HepG2 (cell line): ENCODE data around the gene RBBP8NL. TPM values are rescaled to one million over a fixed set of nuclear protein-coding genes. Genes with fewer than 3 reads are reported as not detected.
A peak's percentile ranks its signal among the peaks of the same experiment; 100 is the strongest.

Source experiments
- ARNT2 ChIP-seq: sonication (generic); formaldehyde crosslinking; IDR thresholded peaks from 2 replicates; pipeline ENCODE4 v1.8.0; 2022; ENCODE audit warnings: mild to moderate bottlenecking, low read depth, missing genetic modification reagents, moderate library complexity
- HMG20B ChIP-seq: conservative IDR thresholded peaks from 2 replicates; pipeline ENCODE4 v1.6.1; 2016; ENCODE audit warnings: missing genetic modification reagents, missing compliant biosample characterization
- IKZF4 ChIP-seq: sonication (generic); formaldehyde crosslinking; IDR thresholded peaks from 2 replicates; pipeline ENCODE4 v1.5.1; 2020; ENCODE audit warnings: borderline replicate concordance, mild to moderate bottlenecking, low read depth, missing genetic modification reagents; ENCODE audit errors: not compliant biosample characterization
- KLF13 ChIP-seq: sonication (generic); formaldehyde crosslinking; IDR thresholded peaks from 2 replicates; pipeline ENCODE4 v1.4.0; 2020; ENCODE audit warnings: mild to moderate bottlenecking, missing genetic modification reagents
- KLF9 ChIP-seq: IDR thresholded peaks from 2 replicates; pipeline ENCODE4 v1.6.1; 2016; ENCODE audit warnings: low read depth
- MEF2D ChIP-seq: sonication (generic); formaldehyde crosslinking; IDR thresholded peaks from 2 replicates; pipeline ENCODE4 v1.5.1; 2020; ENCODE audit warnings: mild to moderate bottlenecking, missing genetic modification reagents
- MLLT10 ChIP-seq: sonication (generic); formaldehyde crosslinking; IDR thresholded peaks from 2 replicates; pipeline ENCODE4 v1.4.0; 2020; ENCODE audit warnings: missing genetic modification reagents
- MTA1 ChIP-seq: sonication (generic); formaldehyde crosslinking; IDR thresholded peaks from 2 replicates; pipeline ENCODE4 v1.4.0; 2020; ENCODE audit warnings: missing genetic modification reagents, mild to moderate bottlenecking, borderline replicate concordance
- NBN ChIP-seq: fragments of 450-650 bp; conservative IDR thresholded peaks from 2 replicates; pipeline ENCODE4 v1.6.1; 2017
- NFKBIZ ChIP-seq: IDR thresholded peaks from 2 replicates; pipeline ENCODE4 v1.6.1; 2018; ENCODE audit warnings: missing genetic modification reagents, missing compliant biosample characterization
- RARG ChIP-seq: sonication (generic); formaldehyde crosslinking; IDR thresholded peaks from 2 replicates; pipeline ENCODE4 v1.4.0; 2020; ENCODE audit warnings: low read depth, mild to moderate bottlenecking, missing genetic modification reagents
- SETDB1 ChIP-seq: sonication (generic); formaldehyde crosslinking; IDR thresholded peaks from 2 replicates; pipeline ENCODE4 v1.5.1; 2020; ENCODE audit warnings: missing genetic modification reagents, mild to moderate bottlenecking, borderline replicate concordance
- SMAD3 ChIP-seq: sonication (generic); formaldehyde crosslinking; IDR thresholded peaks from 2 replicates; pipeline ENCODE4 v1.4.0; 2020; ENCODE audit warnings: missing genetic modification reagents
- SP4 ChIP-seq: sonication (generic); formaldehyde crosslinking; IDR thresholded peaks from 2 replicates; pipeline ENCODE4 v1.8.1; 2023; ENCODE audit warnings: mild to moderate bottlenecking, missing genetic modification reagents
- TRIM24 ChIP-seq: sonication (generic); formaldehyde crosslinking; IDR thresholded peaks from 2 replicates; pipeline ENCODE4 v1.8.0; 2022; ENCODE audit warnings: mild to moderate bottlenecking, missing genetic modification reagents
- U2AF1 ChIP-seq: fragments of 200-400 bp; formaldehyde crosslinking; optimal IDR thresholded peaks from 2 replicates; pipeline ENCODE3; 2017; ENCODE audit warnings: mild to moderate bottlenecking, low read depth, low read length
- ZBTB20 ChIP-seq: sonication (generic); formaldehyde crosslinking; IDR thresholded peaks from 2 replicates; pipeline ENCODE4 v1.8.1; 2023; ENCODE audit warnings: missing genetic modification reagents, low read depth, mild to moderate bottlenecking, borderline replicate concordance
- ZFP1 ChIP-seq: IDR thresholded peaks from 2 replicates; pipeline ENCODE4 v1.6.1; 2016
- ZFYVE20 ChIP-seq: sonication (generic); formaldehyde crosslinking; IDR thresholded peaks from 2 replicates; pipeline ENCODE4 v1.8.0; 2023; ENCODE audit warnings: low read depth, mild to moderate bottlenecking, moderate library complexity, missing genetic modification reagents, borderline replicate concordance
- ZNF17 ChIP-seq: sonication (generic); formaldehyde crosslinking; IDR thresholded peaks from 2 replicates; pipeline ENCODE4 v1.5.0; 2020; ENCODE audit warnings: mild to moderate bottlenecking, missing genetic modification reagents
- ZNF207 ChIP-seq: fragments of 450-650 bp; IDR thresholded peaks from 2 replicates; pipeline ENCODE4 v1.6.1; 2016; ENCODE audit warnings: antibody characterized with exemption, borderline replicate concordance
- ZNF235 ChIP-seq: sonication (generic); formaldehyde crosslinking; IDR thresholded peaks from 2 replicates; pipeline ENCODE4 v1.8.1; 2023; ENCODE audit warnings: mild to moderate bottlenecking, missing genetic modification reagents, borderline replicate concordance
- ZNF431 ChIP-seq: sonication (generic); formaldehyde crosslinking; IDR thresholded peaks from 2 replicates; pipeline ENCODE4 v1.9.0; 2022; ENCODE audit warnings: missing genetic modification reagents, low read depth, mild to moderate bottlenecking, borderline replicate concordance
- ZNF672 ChIP-seq: sonication (generic); formaldehyde crosslinking; IDR thresholded peaks from 2 replicates; pipeline ENCODE4 v1.8.1; 2022; ENCODE audit warnings: missing genetic modification reagents
- ZNF776 ChIP-seq: sonication (generic); formaldehyde crosslinking; IDR thresholded peaks from 2 replicates; pipeline ENCODE4 v1.4.0; 2020; ENCODE audit warnings: mild to moderate bottlenecking, missing genetic modification reagents
- ZSCAN22 ChIP-seq: sonication (generic); formaldehyde crosslinking; IDR thresholded peaks from 2 replicates; pipeline ENCODE4 v1.4.0; 2020; ENCODE audit warnings: mild to moderate bottlenecking, missing genetic modification reagents
- ZSCAN29 ChIP-seq: sonication (generic); formaldehyde crosslinking; conservative IDR thresholded peaks from 2 replicates; pipeline ENCODE4 v1.4.0; 2020; ENCODE audit warnings: mild to moderate bottlenecking, missing genetic modification reagents
- polyA plus RNA-seq, 8 experiments: library from polyadenylated mRNA; depleted of rRNA in 3 of 8; stranded (reverse) in 7 of 8; unstranded in 1 of 8; fragments of >200 nt; fragmentation: Illumina TruSeq in 4 of 8; extraction: Trizol in 4 of 8; gene quantifications; 2 replicates each; pipeline versions ENCODE4 v1.2.1 to v1.2.3, GENCODE V29; 2011 to 2016; ENCODE audit warnings: low read depth in 4 of 8, missing spikeins in 1 of 8, mixed read lengths in 1 of 8; ENCODE audit not compliant: insufficient read depth in 1 of 8
- total RNA-seq, 5 experiments: library from RNA; depleted of rRNA; stranded (reverse); fragments of >200 nt; fragmentation: Illumina TruSeq; extraction: Trizol; gene quantifications; 2 replicates each; pipeline ENCODE4 v1.2.3, GENCODE V29; 2016; ENCODE audit warnings: low read depth in 1 of 5
- TF ChIP-seq, protein P1 (sequence below): sonication (generic); IDR thresholded peaks from 2 replicates; pipeline ENCODE4 v1.6.1; 2016; ENCODE audit warnings: low read depth, borderline replicate concordance
- TF ChIP-seq, protein P2 (sequence below): sonication (generic); formaldehyde crosslinking; IDR thresholded peaks from 2 replicates; pipeline ENCODE4 v1.4.0; 2020; ENCODE audit warnings: missing genetic modification reagents, mild to moderate bottlenecking, borderline replicate concordance

The RBBP8NL gene
- total and polyA plus RNA-seq, 2 of the 13 experiments (the other 11 are each of a cell fraction or from before 2014, with no cell fraction given) = 0.69 to 0.86 TPM

DNA sequence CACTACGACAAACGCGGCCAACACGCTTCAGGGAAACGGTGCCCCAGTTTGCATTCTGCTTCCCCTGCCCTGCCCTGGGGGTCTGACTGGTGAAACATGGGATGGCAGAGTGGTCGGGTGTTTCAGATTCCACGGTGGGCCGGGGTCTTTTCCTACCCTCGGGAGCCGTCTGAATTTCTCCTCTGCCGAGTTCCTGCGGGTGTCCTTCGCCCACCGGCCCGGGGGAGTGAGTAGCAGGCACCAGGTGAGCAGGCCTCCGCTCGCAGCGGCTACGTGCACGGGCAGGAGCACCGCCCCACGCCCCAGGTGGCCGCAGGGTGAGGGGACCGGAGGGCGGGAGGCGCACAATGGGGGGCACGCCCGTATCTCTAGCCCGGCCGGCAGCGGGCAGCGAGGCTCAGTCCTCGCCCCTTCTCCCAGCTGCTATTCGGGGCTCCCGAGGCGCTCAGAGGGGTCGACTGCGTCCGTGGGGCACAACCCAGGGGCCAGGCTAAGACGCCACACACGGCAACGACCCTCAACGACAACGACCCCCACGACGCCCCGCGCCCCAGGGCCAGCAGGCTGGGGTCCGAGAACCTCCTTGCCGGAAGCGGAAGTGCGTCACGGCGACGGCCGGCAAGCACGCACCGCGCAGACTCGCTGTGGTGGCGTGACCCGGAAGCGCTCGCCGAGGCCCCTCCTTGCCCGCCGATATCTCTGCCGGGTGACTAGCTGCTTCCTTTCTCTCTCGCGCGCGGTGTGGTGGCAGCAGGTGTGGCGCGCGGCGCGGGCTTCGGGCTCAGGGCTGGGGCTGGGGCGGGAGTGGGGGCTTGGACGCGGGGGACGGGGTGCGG lies 40.7 kb downstream of the RBBP8NL start, which contains the start of gene RPS21 (continued):
- TF ChIP-seq ZNF235 (CRISPR knock-in tag) (peak; percentile 97; the same call in 1 of the 2 replicates), ARNT2 (CRISPR knock-in tag) (peak; percentile 63), MLLT10 (no peak), ZBTB20 (CRISPR knock-in tag) (peak; percentile 63; the same call in 1 of the 2 replicates), TRIM24 (no peak), ZNF17 (no peak), HMG20B (CRISPR knock-in tag) (peak; percentile 29; the same call in 1 of the 2 replicates), KLF13 (no peak; the same call in 1 of the 2 replicates), MTA1 (CRISPR knock-in tag) (peak; percentile 94), KLF9 (no peak), ZSCAN22 (peak; percentile 76; the same call in 1 of the 2 replicates), RARG (CRISPR knock-in tag) (peak; percentile 65; the same call in 1 of the 2 replicates), U2AF1 (no peak), ZFP1 (peak; percentile 64; the same call in 1 of the 2 replicates), SP4 (CRISPR knock-in tag) (peak; percentile 94), ZSCAN29 (CRISPR knock-in tag) (0 out of 2 replicates have a peak, but pooled peaks have one; percentile 20), NFKBIZ (CRISPR knock-in tag) (peak; percentile 85; the same call in 1 of the 2 replicates), ZFYVE20 (CRISPR knock-in tag) (no peak), NBN (no peak), ZNF431 (CRISPR knock-in tag) (no peak), SMAD3 (peak; percentile 70; the same call in 1 of the 2 replicates), IKZF4 (CRISPR knock-in tag) (peak; percentile 57), MEF2D (no peak), ZNF672 (CRISPR knock-in tag) (peak; percentile 89; the same call in 1 of the 2 replicates), ZNF207 (no peak), ZNF776 (CRISPR knock-in tag) (peak; percentile 96; the same call in 1 of the 2 replicates), SETDB1 (no peak)
- TF ChIP-seq, protein P1, sequence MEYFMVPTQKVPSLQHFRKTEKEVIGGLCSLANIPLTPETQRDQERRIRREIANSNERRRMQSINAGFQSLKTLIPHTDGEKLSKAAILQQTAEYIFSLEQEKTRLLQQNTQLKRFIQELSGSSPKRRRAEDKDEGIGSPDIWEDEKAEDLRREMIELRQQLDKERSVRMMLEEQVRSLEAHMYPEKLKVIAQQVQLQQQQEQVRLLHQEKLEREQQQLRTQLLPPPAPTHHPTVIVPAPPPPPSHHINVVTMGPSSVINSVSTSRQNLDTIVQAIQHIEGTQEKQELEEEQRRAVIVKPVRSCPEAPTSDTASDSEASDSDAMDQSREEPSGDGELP = no peak; the same call in 1 of the 2 replicates
- TF ChIP-seq, protein P2, sequence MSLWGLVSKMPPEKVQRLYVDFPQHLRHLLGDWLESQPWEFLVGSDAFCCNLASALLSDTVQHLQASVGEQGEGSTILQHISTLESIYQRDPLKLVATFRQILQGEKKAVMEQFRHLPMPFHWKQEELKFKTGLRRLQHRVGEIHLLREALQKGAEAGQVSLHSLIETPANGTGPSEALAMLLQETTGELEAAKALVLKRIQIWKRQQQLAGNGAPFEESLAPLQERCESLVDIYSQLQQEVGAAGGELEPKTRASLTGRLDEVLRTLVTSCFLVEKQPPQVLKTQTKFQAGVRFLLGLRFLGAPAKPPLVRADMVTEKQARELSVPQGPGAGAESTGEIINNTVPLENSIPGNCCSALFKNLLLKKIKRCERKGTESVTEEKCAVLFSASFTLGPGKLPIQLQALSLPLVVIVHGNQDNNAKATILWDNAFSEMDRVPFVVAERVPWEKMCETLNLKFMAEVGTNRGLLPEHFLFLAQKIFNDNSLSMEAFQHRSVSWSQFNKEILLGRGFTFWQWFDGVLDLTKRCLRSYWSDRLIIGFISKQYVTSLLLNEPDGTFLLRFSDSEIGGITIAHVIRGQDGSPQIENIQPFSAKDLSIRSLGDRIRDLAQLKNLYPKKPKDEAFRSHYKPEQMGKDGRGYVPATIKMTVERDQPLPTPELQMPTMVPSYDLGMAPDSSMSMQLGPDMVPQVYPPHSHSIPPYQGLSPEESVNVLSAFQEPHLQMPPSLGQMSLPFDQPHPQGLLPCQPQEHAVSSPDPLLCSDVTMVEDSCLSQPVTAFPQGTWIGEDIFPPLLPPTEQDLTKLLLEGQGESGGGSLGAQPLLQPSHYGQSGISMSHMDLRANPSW = peak; percentile 88; the same call in 1 of the 2 replicates
